SHP77 (cell line): ENCODE measurements around the gene PDIA2.
"Not testable (repeated sequence)": the region's sequence is repeated elsewhere in the genome, so short reads cannot be mapped to it uniquely, and the experiment has no call there.

Source experiments
- DNase-seq, 2 experiments: peaks; one replicate each; lab custom pipeline; 2025; lab: John Stamatoyannopoulos, UW

The PDIA2 gene

GRCh38 chr16:325375-326145, 42.6 kb downstream of the PDIA2 start:
- no peak for DNase-seq

- DNase-seq = no peak
These were observed 47.8 kb downstream of the PDIA2 start for GRCh38 chr16:330741-331140.

- DNase-seq = not testable (repeated sequence)
These were observed 48.3 kb downstream of the PDIA2 start for GRCh38 chr16:331181-331814.

GRCh38 chr16:333406-334094, 50.6 kb downstream of the PDIA2 start:
- no peak for DNase-seq

GRCh38 chr16:334164-334832, 51.3 kb downstream of the PDIA2 start:
- not testable (repeated sequence) for DNase-seq

- not testable (repeated sequence) for DNase-seq
These were observed 52.1 kb downstream of the PDIA2 start for GRCh38 chr16:334861-335632.

GRCh38 chr16:336269-336668, 53.3 kb downstream of the PDIA2 start:
- no peak for DNase-seq
